ENCODE data around the gene USP31. TPM values are rescaled to one million over a fixed set of nuclear protein-coding genes. Genes with fewer than 3 reads are reported as not detected.

The USP31 gene
- total RNA-seq, 1 experiment from 2014 or later, result 23.6 TPM

GRCh38 chr16:23140107-23140506 lies 9.1 kb downstream of the USP31 start:
- no peak overlapping the region for H3K4me3 Mint-ChIP-seq (ENCODE audit: low read depth, unreplicated experiment)
- intact Hi-C loops (cut with micrococcal nuclease; ENCODE audit: unreplicated experiment), result loop anchor here (10.0 kb wide), 1 partner anchor 55 kb away; no protein-coding TSS in a partner anchor
- TF ChIP-seq CTCF (IDR thresholded peaks at IDR 0.05; ENCODE audit: unreplicated experiment), result no peak
- peaks cover 2% of the 10 kb centered on the region for H3K36me3 Mint-ChIP-seq (ENCODE audit: insufficient read depth, unreplicated experiment)
- no TSS peak for BruUV-seq (replicated peaks)
- H3K27ac Mint-ChIP-seq (ENCODE audit: unreplicated experiment), result no peak overlapping the region
- DNase-seq, result no peak
- H3K9me3 Mint-ChIP-seq (ENCODE audit: low read depth, unreplicated experiment), result peaks cover 11% of the 10 kb centered on the region
- H3K27me3 Mint-ChIP-seq (ENCODE audit: unreplicated experiment), result no peaks in the 10 kb centered on the region
- peaks cover 6% of the 10 kb centered on the region for H3K4me1 Mint-ChIP-seq (ENCODE audit: low read depth, unreplicated experiment)
- CTCF ChIA-PET, result no interaction called here

GRCh38 chr16:23137818-23138217 lies 11.4 kb downstream of the USP31 start:
- Mint-ChIP-seq H3K36me3 (ENCODE audit: insufficient read depth, unreplicated experiment) (no peaks in the 10 kb centered on the region), H3K9me3 (ENCODE audit: low read depth, unreplicated experiment) (peaks cover 11% of the 10 kb centered on the region), H3K4me1 (ENCODE audit: low read depth, unreplicated experiment) (no peaks in the 10 kb centered on the region), H3K27ac (ENCODE audit: unreplicated experiment) (no peak overlapping the region), H3K27me3 (ENCODE audit: unreplicated experiment) (no peaks in the 10 kb centered on the region), H3K4me3 (ENCODE audit: low read depth, unreplicated experiment) (no peak overlapping the region)
- BruUV-seq (replicated peaks), result no TSS peak
- TF ChIP-seq CTCF (IDR thresholded peaks at IDR 0.05; ENCODE audit: unreplicated experiment), result no peak
- no peak for DNase-seq
- intact Hi-C loops (cut with micrococcal nuclease; ENCODE audit: unreplicated experiment), result no loop called here
- CTCF ChIA-PET, result no interaction called here

GRCh38 chr16:23137256-23137655 lies 12.0 kb downstream of the USP31 start:
- H3K9me3 Mint-ChIP-seq (ENCODE audit: low read depth, unreplicated experiment), result peaks cover 11% of the 10 kb centered on the region
- H3K27me3 Mint-ChIP-seq (ENCODE audit: unreplicated experiment), result no peaks in the 10 kb centered on the region
- BruUV-seq (replicated peaks), result no TSS peak
- H3K27ac Mint-ChIP-seq (ENCODE audit: unreplicated experiment), result no peak overlapping the region
- intact Hi-C loops (cut with micrococcal nuclease; ENCODE audit: unreplicated experiment), result no loop called here
- no peaks in the 10 kb centered on the region for H3K4me1 Mint-ChIP-seq (ENCODE audit: low read depth, unreplicated experiment)
- no peak for DNase-seq
- no peak for TF ChIP-seq CTCF (IDR thresholded peaks at IDR 0.05; ENCODE audit: unreplicated experiment)
- no peaks in the 10 kb centered on the region for H3K36me3 Mint-ChIP-seq (ENCODE audit: insufficient read depth, unreplicated experiment)
- CTCF ChIA-PET, result no interaction called here
- no peak overlapping the region for H3K4me3 Mint-ChIP-seq (ENCODE audit: low read depth, unreplicated experiment)

- peaks cover 11% of the 10 kb centered on the region for H3K9me3 Mint-ChIP-seq (ENCODE audit: low read depth, unreplicated experiment)
- TF ChIP-seq CTCF (IDR thresholded peaks at IDR 0.05; ENCODE audit: unreplicated experiment), result no peak
- BruUV-seq (replicated peaks), result no TSS peak
- intact Hi-C loops (cut with micrococcal nuclease; ENCODE audit: unreplicated experiment), result no loop called here
- CTCF ChIA-PET, result interaction anchor here (0.7 to 0.9 kb wide), 3 partner anchors 15 to 30 kb away, joined by 4 read pairs; partner anchors contain the start of gene USP31
- H3K4me3 Mint-ChIP-seq (ENCODE audit: low read depth, unreplicated experiment), result no peak overlapping the region
- H3K4me1 Mint-ChIP-seq (ENCODE audit: low read depth, unreplicated experiment), result no peaks in the 10 kb centered on the region
- no peak for DNase-seq
- no peaks in the 10 kb centered on the region for H3K27me3 Mint-ChIP-seq (ENCODE audit: unreplicated experiment)
- no peaks in the 10 kb centered on the region for H3K36me3 Mint-ChIP-seq (ENCODE audit: insufficient read depth, unreplicated experiment)
- H3K27ac Mint-ChIP-seq (ENCODE audit: unreplicated experiment), result no peak overlapping the region
Measured at GRCh38 chr16:23134274-23134673, 15.0 kb downstream of the USP31 start.

All from Calu3 (cell line).